H9 (cell line): Measurements from ENCODE around the gene RTTN. TPM values are rescaled to one million over a fixed set of nuclear protein-coding genes. Genes with fewer than 3 reads are reported as not detected.

Experiments used
- DNase-seq: peaks from one replicate; pipeline ENCODE4 v3.0.0-alpha.2; 2017
- H2AFZ ChIP-seq: one replicate; pipeline ENCODE4 v1.6.1; 2013; ENCODE audit warnings: mild to moderate bottlenecking, low read length, control low read depth, moderate library complexity
- H2AK5ac ChIP-seq: 2 replicates; pipeline ENCODE4 v1.6.1; 2013; ENCODE audit warnings: low read length, control low read depth, mixed read lengths; ENCODE audit not compliant: insufficient read length
- H2BK120ac ChIP-seq: one replicate; pipeline ENCODE4 v1.6.1; 2013; ENCODE audit warnings: low read depth, mild to moderate bottlenecking, low read length, control low read depth, inconsistent platforms; ENCODE audit not compliant: poor library complexity, severe bottlenecking
- H2BK12ac ChIP-seq: 2 replicates; pipeline ENCODE4 v1.6.1; 2013; ENCODE audit warnings: low read length, control low read depth, mixed read lengths, low read depth; ENCODE audit not compliant: insufficient read length
- H2BK15ac ChIP-seq: 2 replicates; pipeline ENCODE4 v1.6.1; 2013; ENCODE audit warnings: low read depth, low read length, control low read depth
- H2BK20ac ChIP-seq: one replicate; pipeline ENCODE4 v1.6.1; 2013; ENCODE audit warnings: low read depth, mild to moderate bottlenecking, low read length, control low read depth, inconsistent platforms; ENCODE audit not compliant: poor library complexity, severe bottlenecking
- H2BK5ac ChIP-seq: 2 replicates; pipeline ENCODE4 v1.6.1; 2013; ENCODE audit warnings: low read length, control low read depth, mixed read lengths; ENCODE audit not compliant: insufficient read length
- H3K14ac ChIP-seq: 2 replicates; pipeline ENCODE4 v1.6.1; 2013; ENCODE audit warnings: low read length, control low read depth; ENCODE audit not compliant: insufficient read depth
- H3K18ac ChIP-seq: 2 replicates; pipeline ENCODE4 v1.6.1; 2013; ENCODE audit warnings: low read depth, mild to moderate bottlenecking, mixed read lengths, low read length, control low read depth; ENCODE audit not compliant: insufficient read length
- H3K23ac ChIP-seq: 2 replicates; pipeline ENCODE4 v1.6.1; 2013; ENCODE audit warnings: low read length, control low read depth, mixed read lengths, low read depth; ENCODE audit not compliant: insufficient read length
- H3K23me2 ChIP-seq: 2 replicates; pipeline ENCODE4 v1.6.1; 2013; ENCODE audit warnings: low read depth, mild to moderate bottlenecking, mixed read lengths, low read length, control low read depth; ENCODE audit not compliant: insufficient read length, poor library complexity, severe bottlenecking
- H3K27ac ChIP-seq: 2 replicates; pipeline ENCODE4 v1.5.1; 2013; ENCODE audit warnings: low read length, control low read depth, mixed read lengths, low read depth; ENCODE audit not compliant: insufficient read length
- H3K27me3 ChIP-seq: 2 replicates; pipeline ENCODE4 v1.6.1; 2013; ENCODE audit warnings: low read length, control low read depth, inconsistent platforms; ENCODE audit not compliant: insufficient read depth
- H3K4ac ChIP-seq: 2 replicates; pipeline ENCODE4 v1.6.1; 2013; ENCODE audit warnings: low read depth, mild to moderate bottlenecking, control low read depth, inconsistent platforms, low read length, moderate library complexity
- H3K4me1 ChIP-seq: 2 replicates; pipeline ENCODE4 v1.6.1; 2013; ENCODE audit warnings: low read length, control low read depth, inconsistent platforms; ENCODE audit not compliant: insufficient read depth
- H3K4me2 ChIP-seq: 2 replicates; pipeline ENCODE4 v1.6.1; 2013; ENCODE audit warnings: low read length, control low read depth, mixed read lengths; ENCODE audit not compliant: insufficient read length, insufficient read depth
- H3K56ac ChIP-seq: 2 replicates; pipeline ENCODE4 v1.6.1; 2013; ENCODE audit warnings: low read depth, mild to moderate bottlenecking, mixed read lengths, low read length, control low read depth; ENCODE audit not compliant: insufficient read length
- H3K79me1 ChIP-seq: 2 replicates; pipeline ENCODE4 v1.6.1; 2013; ENCODE audit warnings: low read depth, mild to moderate bottlenecking, moderate library complexity, low read length, control low read depth, inconsistent platforms; ENCODE audit not compliant: insufficient read depth, poor library complexity, severe bottlenecking
- H3K79me2 ChIP-seq: 2 replicates; pipeline ENCODE4 v1.6.1; 2013; ENCODE audit warnings: low read length, control low read depth, inconsistent platforms; ENCODE audit not compliant: insufficient read depth
- H3K9ac ChIP-seq: 2 replicates; pipeline ENCODE4 v1.6.1; 2013; ENCODE audit warnings: low read length, control low read depth, mixed read lengths; ENCODE audit not compliant: insufficient read length; ENCODE audit errors: extremely low read depth
- H3K9me3 ChIP-seq: one replicate; pipeline ENCODE4 v1.6.1; 2013; ENCODE audit warnings: low read depth, low read length, inconsistent platforms; ENCODE audit not compliant: control insufficient read depth
- H3T11ph ChIP-seq: one replicate; pipeline ENCODE4 v1.6.1; 2013; ENCODE audit warnings: mild to moderate bottlenecking, low read length, control low read depth, inconsistent platforms
- H4K20me1 ChIP-seq: one replicate; pipeline ENCODE4 v1.6.1; 2013; ENCODE audit not compliant: control insufficient read depth, insufficient read length, insufficient read depth
- H4K5ac ChIP-seq: 2 replicates; pipeline ENCODE4 v1.6.1; 2013; ENCODE audit warnings: low read depth, mild to moderate bottlenecking, mixed read lengths, low read length, control low read depth; ENCODE audit not compliant: insufficient read length
- H4K8ac ChIP-seq: replicated peaks from 2 replicates; pipeline ENCODE4 v1.6.1; 2013; ENCODE audit warnings: low read length, control low read depth, mixed read lengths, low read depth; ENCODE audit not compliant: insufficient read length
- H4K91ac ChIP-seq: 2 replicates; pipeline ENCODE4 v1.6.1; 2013; ENCODE audit warnings: low read depth, mild to moderate bottlenecking, moderate library complexity, mixed read lengths, low read length, control low read depth; ENCODE audit not compliant: insufficient read length
- H3K27ac Mint-ChIP-seq, 3 experiments: 2 replicates in 2 of 3; 3 replicates in 1 of 3; pipeline ENCODE4 v1.8.0; 2020 to 2021; ENCODE audit warnings: mixed read lengths in 3 of 3, mild to moderate bottlenecking in 1 of 3, moderate library complexity in 1 of 3
- H3K27me3 Mint-ChIP-seq: 2 replicates; pipeline ENCODE4 v1.8.0; 2021; ENCODE audit warnings: low read depth, mild to moderate bottlenecking, moderate library complexity, mixed read lengths
- H3K36me3 Mint-ChIP-seq, 3 experiments: 2 replicates in 2 of 3; 3 replicates in 1 of 3; pipeline ENCODE4 v1.8.0; 2020 to 2021; ENCODE audit warnings: low read depth in 3 of 3, mixed read lengths in 3 of 3; ENCODE audit not compliant: insufficient read depth in 1 of 3
- H3K4me1 Mint-ChIP-seq, 2 experiments: 2 replicates each; pipeline ENCODE4 v1.8.0; 2020; ENCODE audit warnings: mixed read lengths in 2 of 2
- H3K4me3 Mint-ChIP-seq, 2 experiments: 2 replicates in 1 of 2; 3 replicates in 1 of 2; pipeline ENCODE4 v1.8.0; 2020 to 2021; ENCODE audit warnings: mild to moderate bottlenecking in 2 of 2, mixed read lengths in 2 of 2, moderate library complexity in 1 of 2
- H3K9me3 Mint-ChIP-seq, 2 experiments: 2 replicates in 1 of 2; 3 replicates in 1 of 2; pipeline ENCODE4 v1.8.0; 2020; ENCODE audit warnings: mild to moderate bottlenecking in 2 of 2, mixed read lengths in 2 of 2, moderate library complexity in 1 of 2
- CTCF ChIP-seq: fragments of 200-600 bp; sonication (generic); conservative IDR thresholded peaks from 3 replicates; pipeline ENCODE4 v1.8.0; 2021; ENCODE audit warnings: antibody characterized with exemption, mild to moderate bottlenecking
- WGBS: extraction: QIAGEN DNeasy Blood & Tissue Kit; methylation state at CpG from one replicate; pipeline ENCODE4 v1.1.7; 2013; ENCODE audit warnings: missing lambda C conversion rate, low lambda C conversion rate, mixed read lengths; ENCODE audit not compliant: insufficient read length; ENCODE audit errors: extremely low coverage; 5-methylcytosine and 5-hydroxymethylcytosine counted together
- total RNA-seq: library from RNA; stranded (reverse); gene quantifications from 2 replicates; pipeline ENCODE4 v1.2.1, GENCODE V29; 2021

RTTN gene
- total RNA-seq, 1 experiment from 2014 or later, result 17.6 TPM

GRCh38 chr18:70146174-70146573 is 59.3 kb downstream of the RTTN start:
- no peak overlapping the region for H2BK15ac ChIP-seq
- no peak for TF ChIP-seq CTCF
- Mint-ChIP-seq H3K27me3 (no peaks in the 10 kb centered on the region), H3K36me3 (peaks cover 7 to 22% (median 13%) of the 10 kb centered on the region in 3 experiments; a peak in 6 of 7 replicates), H3K4me1 (no peaks in the 10 kb centered on the region), H3K9me3 (peaks cover 0 to 2% of the 10 kb centered on the region in 2 experiments; a peak in 1 of 5 replicates), H3K4me3 (no peak overlapping the region), H3K27ac (no peak overlapping the region)
- no peak overlapping the region for H3K56ac ChIP-seq
- no peak overlapping the region for H3K23ac ChIP-seq
- no peak overlapping the region for H3K27ac ChIP-seq
- no peak overlapping the region for H2AK5ac ChIP-seq
- no peak overlapping the region for H3K4ac ChIP-seq
- no peaks in the 10 kb centered on the region for H3K79me1 ChIP-seq
- H2AFZ ChIP-seq, result no peak overlapping the region
- H4K5ac ChIP-seq, result no peak overlapping the region
- no peak overlapping the region for H3K18ac ChIP-seq
- no peak overlapping the region for H4K91ac ChIP-seq
- H2BK5ac ChIP-seq, result no peak overlapping the region
- no peak overlapping the region for H3K4me2 ChIP-seq
- H3K9ac ChIP-seq, result no peak overlapping the region
- no peak for DNase-seq
- no peaks in the 10 kb centered on the region for H3K4me1 ChIP-seq
- H4K20me1 ChIP-seq, result no peaks in the 10 kb centered on the region
- no peak overlapping the region for H2BK20ac ChIP-seq
- no peak overlapping the region for H4K8ac ChIP-seq
- no peaks in the 10 kb centered on the region for H3K27me3 ChIP-seq
- no CpG with 5 or more reads among the region's 2 CpGs for WGBS
- no peaks in the 10 kb centered on the region for H3K9me3 ChIP-seq
- H3K14ac ChIP-seq, result no peak overlapping the region
- no peak overlapping the region for H2BK12ac ChIP-seq
- H2BK120ac ChIP-seq, result no peak overlapping the region
- no peaks in the 10 kb centered on the region for H3K23me2 ChIP-seq
- no peak overlapping the region for H3T11ph ChIP-seq
- no peaks in the 10 kb centered on the region for H3K79me2 ChIP-seq
